NCI-H1105 treated with DMSO at 0.1 percent for 48 hours (cell line): ENCODE results near the gene FBXO28.
"Not testable (repeated sequence)": the region's sequence is repeated elsewhere in the genome, so short reads cannot be mapped to it uniquely, and the experiment has no call there.

Source experiments
- DNase-seq: peaks from one replicate; lab custom pipeline; 2025; lab: John Stamatoyannopoulos, UW

The FBXO28 gene

DNA sequence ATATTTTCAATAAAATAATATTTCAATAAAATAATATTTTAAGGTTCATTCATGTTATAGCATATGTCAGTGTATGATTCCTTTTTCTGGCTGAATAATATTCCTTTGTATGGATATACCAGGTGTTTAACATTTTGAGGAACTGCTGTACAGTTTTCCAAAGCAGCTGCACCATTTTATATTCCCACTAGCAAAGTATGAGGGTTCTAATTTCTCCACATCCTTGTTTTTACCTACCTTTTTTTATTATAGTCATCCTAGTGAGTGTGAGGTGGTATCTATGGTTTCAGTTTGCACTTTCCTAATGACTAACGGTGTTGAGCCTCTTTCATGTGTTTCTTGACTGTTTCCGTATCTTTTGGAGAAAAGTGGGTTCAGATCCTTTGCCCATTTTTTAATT lies 74.4 kb downstream of the FBXO28 start:
- DNase-seq, result no peak

DNA sequence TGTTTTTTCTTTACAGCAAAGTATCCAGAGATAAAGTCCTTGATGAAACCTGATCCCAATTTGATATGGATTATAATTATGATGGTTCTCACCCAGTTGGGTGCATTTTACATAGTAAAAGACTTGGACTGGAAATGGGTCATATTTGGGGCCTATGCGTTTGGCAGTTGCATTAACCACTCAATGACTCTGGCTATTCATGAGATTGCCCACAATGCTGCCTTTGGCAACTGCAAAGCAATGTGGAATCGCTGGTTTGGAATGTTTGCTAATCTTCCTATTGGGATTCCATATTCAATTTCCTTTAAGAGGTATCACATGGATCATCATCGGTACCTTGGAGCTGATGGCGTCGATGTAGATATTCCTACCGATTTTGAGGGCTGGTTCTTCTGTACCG lies 75.7 kb downstream of the FBXO28 start:
- DNase-seq, result no peak

DNA sequence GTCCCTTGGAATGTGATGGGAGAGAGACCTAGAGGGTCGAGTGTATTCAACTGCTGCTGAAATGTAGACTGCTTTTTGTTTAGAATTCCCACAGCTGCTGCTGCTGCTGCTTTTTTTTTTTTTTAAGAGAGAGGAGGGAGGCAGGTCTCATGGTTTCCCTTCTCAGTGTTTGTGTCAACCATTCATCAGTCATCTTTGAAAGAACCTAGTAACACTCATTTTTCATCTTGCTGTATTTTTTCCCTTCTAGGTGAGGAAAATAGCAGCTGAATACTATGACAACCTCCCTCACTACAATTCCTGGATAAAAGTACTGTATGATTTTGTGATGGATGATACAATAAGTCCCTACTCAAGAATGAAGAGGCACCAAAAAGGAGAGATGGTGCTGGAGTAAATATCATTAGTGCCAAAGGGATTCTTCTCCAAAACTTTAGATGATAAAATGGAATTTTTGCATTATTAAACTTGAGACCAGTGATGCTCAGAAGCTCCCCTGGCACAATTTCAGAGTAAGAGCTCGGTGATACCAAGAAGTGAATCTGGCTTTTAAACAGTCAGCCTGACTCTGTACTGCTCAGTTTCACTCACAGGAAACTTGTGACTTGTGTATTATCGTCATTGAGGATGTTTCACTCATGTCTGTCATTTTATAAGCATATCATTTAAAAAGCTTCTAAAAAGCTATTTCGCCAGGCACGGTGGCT lies 78.3 kb downstream of the FBXO28 start:
- no peak for DNase-seq

DNA sequence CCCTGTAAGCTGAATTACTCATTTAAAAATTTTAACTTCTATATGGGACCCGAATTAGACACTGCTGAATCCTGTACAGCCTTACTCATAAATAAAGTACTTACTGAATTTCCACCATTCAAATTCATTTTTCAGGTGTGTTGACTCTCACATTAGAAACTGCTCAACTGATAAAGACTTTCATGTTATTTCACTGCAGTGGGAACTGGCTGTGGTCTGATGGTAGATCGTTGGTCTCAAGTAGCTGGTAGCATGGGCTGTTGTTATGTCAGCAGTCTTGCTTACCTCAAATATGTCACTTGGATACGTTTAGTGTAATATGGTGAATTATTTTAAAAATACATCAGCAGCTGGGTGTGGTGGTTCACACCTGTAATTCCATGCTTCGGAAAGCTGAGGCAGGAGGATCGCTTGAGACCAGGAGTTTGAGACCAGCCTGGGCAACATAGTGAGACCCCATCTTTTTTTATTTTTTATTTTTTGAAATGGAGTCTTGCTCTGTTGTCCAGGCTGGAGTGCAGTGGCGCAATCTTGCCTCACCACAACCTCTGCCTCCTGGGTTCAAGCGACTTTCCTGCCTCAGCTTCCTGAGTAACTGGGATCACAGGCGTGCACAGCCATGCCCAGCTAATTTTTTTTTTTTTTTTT lies 79.5 kb downstream of the FBXO28 start:
- DNase-seq, result no peak

DNA sequence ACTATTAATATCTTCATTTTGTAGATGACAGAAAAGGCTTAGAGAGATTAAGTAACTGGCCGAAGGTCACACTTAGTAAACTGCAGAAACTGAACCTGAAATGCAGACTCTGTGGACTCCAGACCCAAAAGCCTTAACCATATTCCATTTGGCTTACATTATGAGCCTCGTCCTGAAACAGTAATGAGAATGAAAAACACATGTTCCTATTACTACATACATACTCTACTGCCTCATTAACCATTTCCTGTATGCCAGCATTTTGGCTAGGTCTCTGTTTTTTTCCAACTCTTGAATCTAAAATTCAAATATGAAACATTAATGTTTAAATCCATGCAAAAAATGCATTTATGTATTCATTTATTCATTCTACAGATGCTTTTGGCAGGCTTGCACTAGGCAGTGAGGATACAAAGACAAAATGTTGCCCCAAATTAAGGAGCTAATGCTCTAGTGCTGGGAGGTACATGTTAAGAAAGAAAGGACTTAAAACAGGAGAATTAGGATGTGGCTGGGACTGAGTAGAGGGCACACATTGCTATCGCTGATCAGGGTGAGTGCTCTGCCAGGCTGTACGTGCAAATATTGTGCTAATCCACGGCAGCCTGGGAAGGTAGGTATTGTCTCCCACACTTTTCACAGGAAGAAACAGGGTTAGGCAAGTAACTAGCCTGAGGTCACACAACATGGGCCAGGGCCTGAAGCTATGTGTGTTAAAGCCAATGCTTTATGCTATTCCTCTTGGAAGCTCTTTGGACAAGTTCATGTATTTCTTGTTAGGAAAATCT lies 83.1 kb downstream of the FBXO28 start:
- no peak for DNase-seq

DNA sequence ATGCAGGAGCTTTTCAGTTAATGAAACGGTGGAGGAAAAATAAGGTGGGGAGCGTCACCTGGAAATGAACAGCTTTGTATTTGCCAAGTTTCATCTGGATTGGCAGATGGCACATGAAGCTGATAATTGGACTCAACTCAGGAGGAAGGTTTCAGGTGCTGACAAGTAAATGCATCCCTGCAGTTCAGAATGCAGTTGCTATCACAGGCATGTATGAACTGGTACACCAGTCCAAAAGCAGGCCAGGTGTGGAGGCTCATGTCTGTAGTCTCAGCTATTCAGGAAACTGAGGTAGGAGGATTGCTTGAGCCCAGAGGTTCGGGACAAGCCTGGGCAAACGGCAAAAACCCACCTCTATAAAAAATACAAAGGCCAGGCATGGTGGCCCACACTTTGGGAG lies 84.7 kb downstream of the FBXO28 start:
- DNase-seq, result peak; percentile 75

DNA sequence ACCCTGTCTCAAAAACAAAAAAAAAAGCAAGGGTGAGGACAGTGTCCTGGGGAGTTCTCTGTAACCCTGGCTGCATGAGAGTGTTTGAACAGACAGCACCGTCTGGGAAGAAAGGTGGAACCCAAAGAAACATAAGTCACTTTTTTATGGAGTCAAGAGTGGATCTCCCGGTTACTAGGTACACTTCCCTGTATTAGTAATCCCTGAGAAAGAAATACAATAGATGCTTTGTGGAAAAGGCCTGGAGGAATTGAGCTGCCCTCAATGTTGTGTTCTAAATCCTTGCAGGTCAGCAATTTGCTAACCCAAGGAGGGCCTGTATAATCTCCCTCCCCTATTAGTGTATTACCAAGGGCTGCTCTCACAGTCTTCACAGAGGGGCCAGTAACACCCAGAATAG lies 85.8 kb downstream of the FBXO28 start:
- no peak for DNase-seq

DNA sequence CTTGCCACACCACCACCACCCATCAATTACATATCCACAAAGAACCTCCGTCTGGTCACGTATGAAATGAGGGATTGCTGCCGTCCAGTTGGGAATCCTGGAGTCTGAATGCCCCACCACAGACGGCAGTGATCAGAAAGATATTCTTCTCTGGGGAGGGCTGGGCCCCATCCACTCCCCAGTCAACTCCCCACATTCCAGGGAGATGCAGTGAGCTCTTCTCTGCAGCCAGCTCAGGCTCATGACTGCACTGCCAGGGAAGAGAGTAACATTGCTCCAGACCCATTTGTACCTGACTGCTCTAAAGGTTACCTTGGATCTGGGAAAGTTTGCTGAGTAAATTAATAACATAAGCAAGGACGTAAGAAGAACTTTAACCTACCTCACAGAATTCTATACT lies 87.5 kb downstream of the FBXO28 start:
- DNase-seq, result no peak

DNA sequence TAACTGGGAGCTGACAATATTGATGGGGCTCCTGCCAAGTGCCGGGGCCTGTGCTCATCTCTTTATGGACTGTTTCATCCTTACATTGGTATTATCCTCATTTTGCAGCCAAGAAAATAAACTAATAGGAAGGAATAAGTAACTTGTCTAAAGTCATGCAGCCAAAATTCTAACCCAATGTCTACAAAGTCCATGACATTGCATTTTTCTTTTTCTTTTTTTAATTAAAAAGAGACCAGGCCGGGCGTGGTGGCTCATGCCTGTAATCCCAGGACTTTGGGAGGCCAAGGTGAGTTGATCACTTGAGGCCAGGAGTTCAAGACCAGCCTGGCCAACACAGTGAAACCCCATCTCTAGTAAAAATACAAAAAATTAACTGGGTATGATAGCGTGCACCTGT lies 87.9 kb downstream of the FBXO28 start:
- DNase-seq, result no peak

DNA sequence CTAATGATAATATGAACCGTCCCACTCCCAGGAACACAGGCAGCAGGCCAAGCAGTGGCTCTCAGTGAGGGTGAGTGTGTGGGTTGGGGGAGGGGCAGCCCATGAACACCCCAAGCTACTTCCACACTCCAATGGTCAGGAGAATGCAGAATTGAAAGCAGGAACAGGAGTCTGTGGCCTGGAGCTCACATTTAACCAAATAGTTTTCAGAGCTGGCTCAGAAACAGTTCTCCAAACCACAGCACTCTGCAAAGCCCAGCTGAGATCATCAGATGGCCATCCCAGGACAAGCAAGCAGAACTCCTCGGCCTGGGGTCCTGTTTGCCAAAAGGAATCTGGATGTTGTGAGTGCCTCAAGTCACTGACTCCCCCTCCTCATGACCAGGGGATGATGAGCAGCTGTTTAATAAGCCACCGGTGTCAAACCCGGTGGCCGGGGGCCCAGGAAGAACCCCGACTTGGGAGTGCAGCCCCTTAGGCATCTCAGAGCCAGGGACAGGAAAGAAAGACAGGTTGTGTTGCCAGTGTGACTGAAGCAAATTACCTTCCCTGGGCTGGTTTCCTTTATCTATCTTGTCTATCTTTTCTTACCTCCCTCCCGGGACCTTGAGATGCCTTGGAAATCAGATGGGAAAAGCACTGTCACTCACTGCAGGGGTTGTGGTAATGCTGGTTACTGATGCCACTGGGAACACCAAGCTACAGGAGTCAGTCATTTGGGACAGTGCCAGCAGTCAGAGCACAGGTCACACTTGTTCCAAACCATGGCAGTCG lies 89.5 kb downstream of the FBXO28 start:
- DNase-seq, result peak; percentile 21

DNA sequence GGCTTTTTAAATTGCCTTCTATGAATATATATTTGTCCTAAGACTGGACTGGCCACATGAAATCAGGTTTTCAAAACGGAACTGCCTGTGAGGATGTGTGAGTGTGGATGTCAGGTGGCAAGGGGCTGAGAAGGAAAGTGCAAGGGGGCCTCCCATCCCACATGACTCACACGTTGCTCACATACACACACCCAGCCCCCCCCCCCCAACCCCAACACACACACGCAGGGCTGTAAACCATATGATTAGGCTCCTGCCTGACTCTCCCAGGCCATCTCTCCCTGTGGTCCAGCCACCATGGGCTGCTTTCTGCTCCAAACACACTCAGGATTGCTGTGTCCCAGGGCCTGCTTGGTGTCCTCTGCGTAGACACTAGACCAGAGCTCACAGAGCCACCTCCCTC lies 91.5 kb downstream of the FBXO28 start:
- peak; percentile 11 for DNase-seq

DNA sequence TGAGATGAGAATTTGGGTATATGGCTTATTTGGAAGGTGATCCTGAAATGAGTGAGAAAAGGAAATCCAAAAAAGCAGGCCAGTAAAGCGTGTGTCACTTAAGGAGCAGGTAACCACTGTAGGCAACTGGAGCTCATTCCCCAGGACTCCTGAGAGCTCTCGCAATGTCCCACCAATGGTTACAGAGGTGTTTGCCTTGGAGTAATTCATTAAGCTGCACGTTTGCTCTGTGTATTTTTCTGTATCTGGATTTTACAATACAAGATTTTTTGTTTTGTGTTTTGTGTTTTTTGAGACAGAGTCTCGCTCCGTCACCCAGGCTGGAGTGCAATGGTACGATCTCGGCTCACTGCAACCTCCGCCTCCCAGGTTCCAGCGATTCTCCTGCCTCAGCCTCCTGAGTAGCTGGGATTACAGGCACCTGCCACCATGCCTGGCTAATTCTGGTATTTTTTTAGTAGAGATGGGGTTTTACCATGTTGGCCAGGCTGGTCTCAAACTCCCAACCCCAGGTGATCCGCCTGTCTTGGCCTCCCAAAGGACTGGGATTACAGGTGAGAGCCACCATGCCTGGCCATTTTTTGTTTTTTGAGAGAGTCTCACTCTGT lies 92.1 kb downstream of the FBXO28 start:
- not testable (repeated sequence) for DNase-seq

DNA sequence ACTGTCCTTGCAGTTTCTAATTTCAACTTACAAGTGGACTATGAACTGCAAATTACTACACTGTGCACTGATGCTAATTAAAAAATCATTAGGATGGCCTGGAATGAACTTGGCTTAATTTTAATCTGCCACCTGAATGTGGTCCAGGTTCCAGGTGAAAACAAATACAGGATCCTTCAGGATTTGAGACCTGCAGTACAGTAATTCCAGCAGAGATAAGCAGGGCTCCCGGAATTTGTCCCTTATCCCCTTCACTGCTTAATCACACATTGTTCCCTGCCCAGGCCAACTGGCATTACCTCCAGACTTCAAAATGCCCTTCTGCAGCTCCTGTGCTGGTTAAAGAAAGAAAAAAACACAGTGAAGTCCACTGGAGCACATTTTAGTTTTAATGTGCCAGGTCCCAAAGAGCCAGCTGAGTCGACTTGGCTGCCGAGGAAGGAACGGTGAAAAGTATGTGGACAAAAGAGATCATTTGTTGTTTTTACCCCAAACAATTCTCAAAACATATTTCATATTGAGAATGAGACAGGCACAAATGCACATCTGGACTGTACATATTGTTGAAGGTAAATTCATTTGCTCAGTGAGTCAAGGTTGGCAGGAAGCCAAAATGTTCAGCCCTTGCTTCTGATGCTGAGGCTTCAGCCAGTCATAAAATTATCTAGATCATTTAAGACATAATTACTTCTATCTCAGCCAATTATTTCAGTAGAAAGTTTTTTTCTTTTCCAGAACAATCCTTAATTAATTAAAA lies 97.5 kb downstream of the FBXO28 start:
- DNase-seq, result peak; percentile 86
